ENCODE measurements around the gene OGDHL.

DNA sequence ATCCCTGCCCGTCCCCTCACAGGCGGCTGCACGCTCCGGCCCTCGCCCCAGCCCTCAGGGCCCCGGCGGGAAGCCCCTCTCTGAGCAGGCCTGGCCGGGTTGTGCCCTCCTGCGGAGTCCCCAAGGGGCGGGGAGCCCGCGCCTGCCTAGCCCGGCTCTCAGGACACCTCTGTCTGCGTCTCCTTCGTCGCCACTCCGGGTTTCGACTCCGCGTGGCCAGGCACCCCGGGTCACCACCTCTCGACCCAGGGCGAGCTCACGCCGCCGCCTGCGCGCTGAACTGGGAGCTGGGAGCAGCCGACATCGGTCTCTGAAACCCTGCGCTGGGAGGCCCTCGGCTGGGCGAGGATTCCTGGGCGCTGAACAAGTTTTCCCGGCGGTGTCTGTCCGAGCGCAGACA lies 6.2 kb upstream of the OGDHL start:
- no peak for TF ChIP-seq CTCF (IDR thresholded peaks at IDR 0.05)
- TF ChIP-seq POLR2A (IDR thresholded peaks at IDR 0.05) = no peak
